Stomach smooth muscle (tissue), 2 donors: ENCODE measurements around the gene DTX3.
"Not testable (repeated sequence)": the region's sequence is repeated elsewhere in the genome, so short reads cannot be mapped to it uniquely, and the experiment has no call there.

ENCODE experiments used
- H3K27ac ChIP-seq: one replicate; pipeline ENCODE4 v1.7.0; 2013; ENCODE audit warnings: mild to moderate bottlenecking, low read length, inconsistent platforms
- H3K27me3 ChIP-seq, 2 donors: one replicate each; pipeline ENCODE4 v1.7.0; 2013; ENCODE audit warnings: low read length in 2 of 2; ENCODE audit not compliant: insufficient read depth in 2 of 2, control insufficient read depth in 1 of 2
- H3K36me3 ChIP-seq, 2 donors: one replicate each; pipeline ENCODE4 v1.7.0; 2013; ENCODE audit warnings: low read length in 2 of 2; ENCODE audit not compliant: control insufficient read depth in 2 of 2, insufficient read depth in 2 of 2
- H3K4me1 ChIP-seq: one replicate; pipeline ENCODE4 v1.7.0; 2013; ENCODE audit warnings: low read length; ENCODE audit not compliant: control insufficient read depth, insufficient read depth
- H3K4me3 ChIP-seq, 2 donors: one replicate each; pipeline ENCODE4 v1.7.0; 2013; ENCODE audit warnings: low read length in 2 of 2
- H3K9ac ChIP-seq, 2 donors: one replicate each; pipeline ENCODE4 v1.7.0; 2013; ENCODE audit warnings: low read length in 2 of 2, mild to moderate bottlenecking in 1 of 2
- H3K9me3 ChIP-seq, 2 donors: one replicate each; pipeline ENCODE4 v1.7.0; 2013; ENCODE audit warnings: low read length in 2 of 2; ENCODE audit not compliant: control insufficient read depth in 2 of 2
- donor health status: healthy.
- donor health status: Pancreatic carcinoma.

DTX3 gene

GRCh38 chr12:57627501-57628279, 23.1 kb downstream of the DTX3 start:
- Histone ChIP-seq H3K27me3 (peaks cover 35 to 42% of the 10 kb centered on the region in 2 donors), H3K9ac (no peak overlapping the region), H3K36me3 (peaks cover 6 to 8% of the 10 kb centered on the region in 2 donors), H3K27ac (no peak overlapping the region), H3K4me3 (no peak overlapping the region), H3K4me1 (peaks cover 16% of the 10 kb centered on the region), H3K9me3 (no peaks in the 10 kb centered on the region)

- peaks cover 24% of the 10 kb centered on the region for H3K4me1 ChIP-seq
- no peak overlapping the region for H3K9ac ChIP-seq
- no peak overlapping the region for H3K4me3 ChIP-seq
- H3K27me3 ChIP-seq, result peaks cover 35 to 46% of the 10 kb centered on the region in 2 donors
- no peaks in the 10 kb centered on the region for H3K9me3 ChIP-seq
- H3K36me3 ChIP-seq, result peaks cover 6 to 8% of the 10 kb centered on the region in 2 donors
- H3K27ac ChIP-seq, result no peak overlapping the region
Measured at GRCh38 chr12:57628280-57629191, 23.9 kb downstream of the DTX3 start.

- H3K9ac ChIP-seq, result no peak overlapping the region
- H3K36me3 ChIP-seq, result peaks cover 4 to 7% of the 10 kb centered on the region in 2 donors
- no peak overlapping the region for H3K4me3 ChIP-seq
- H3K9me3 ChIP-seq, result no peaks in the 10 kb centered on the region
- H3K27ac ChIP-seq, result no peak overlapping the region
- H3K4me1 ChIP-seq, result peaks cover 24% of the 10 kb centered on the region
- peaks cover 30 to 48% of the 10 kb centered on the region in 2 donors for H3K27me3 ChIP-seq
Measured at GRCh38 chr12:57629897-57630471, 25.4 kb downstream of the DTX3 start.

GRCh38 chr12:57630891-57631433, 26.3 kb downstream of the DTX3 start:
- Histone ChIP-seq H3K9ac (no peak overlapping the region), H3K4me3 (no peak overlapping the region), H3K36me3 (no peaks in the 10 kb centered on the region), H3K4me1 (peaks cover 24% of the 10 kb centered on the region), H3K9me3 (no peaks in the 10 kb centered on the region), H3K27me3 (peaks cover 30 to 46% of the 10 kb centered on the region in 2 donors), H3K27ac (no peak overlapping the region)

GRCh38 chr12:57631566-57632072, 27.0 kb downstream of the DTX3 start:
- no peaks in the 10 kb centered on the region for H3K9me3 ChIP-seq
- H3K27ac ChIP-seq, result no peak overlapping the region
- H3K36me3 ChIP-seq, result no peaks in the 10 kb centered on the region
- peak overlapping the region in 1 of 2 donors; percentile 29 for H3K9ac ChIP-seq
- H3K27me3 ChIP-seq, result peaks cover 26 to 43% of the 10 kb centered on the region in 2 donors
- peak overlapping the region in 1 of 2 donors; percentile 72 for H3K4me3 ChIP-seq
- peaks cover 24% of the 10 kb centered on the region for H3K4me1 ChIP-seq

- no peaks in the 10 kb centered on the region for H3K36me3 ChIP-seq
- H3K9me3 ChIP-seq, result no peaks in the 10 kb centered on the region
- peak overlapping the region in 1 of 2 donors; percentile 29 for H3K9ac ChIP-seq
- no peak overlapping the region for H3K27ac ChIP-seq
- H3K4me3 ChIP-seq, result peak overlapping the region; percentile 53 to 72
- peaks cover 24 to 43% of the 10 kb centered on the region in 2 donors for H3K27me3 ChIP-seq
- peaks cover 24% of the 10 kb centered on the region for H3K4me1 ChIP-seq
Measured at GRCh38 chr12:57632073-57632957, 27.7 kb downstream of the DTX3 start.

- peaks cover 18 to 38% of the 10 kb centered on the region in 2 donors for H3K27me3 ChIP-seq
- H3K9ac ChIP-seq, result peak within 1 kb of the TSS in 1 of 2 donors; percentile 29
- H3K4me3 ChIP-seq, result peak within 1 kb of the TSS; percentile 53 to 72
- no peaks in the 10 kb centered on the region for H3K36me3 ChIP-seq
- H3K9me3 ChIP-seq, result no peaks in the 10 kb centered on the region
- H3K27ac ChIP-seq, result no peak within 1 kb of the TSS
- peaks cover 19% of the 10 kb centered on the region for H3K4me1 ChIP-seq
Measured at GRCh38 chr12:57632958-57633840, 28.6 kb downstream of the DTX3 start, which contains the start of gene B4GALNT1. Gene B4GALNT1 (minus strand): TSS chr12:57633201. CDS start chr12:57632132, 1,069 bp downstream.

GRCh38 chr12:57636731-57637130, 32.1 kb downstream of the DTX3 start:
- H3K27ac ChIP-seq, result not testable (repeated sequence)
- peaks cover 11 to 22% of the 10 kb centered on the region in 2 donors for H3K27me3 ChIP-seq

GRCh38 chr12:57637364-57637763, 32.7 kb downstream of the DTX3 start:
- no peak overlapping the region for H3K27ac ChIP-seq
- H3K9ac ChIP-seq, result no peak overlapping the region
- peaks cover 10 to 15% of the 10 kb centered on the region in 2 donors for H3K27me3 ChIP-seq
- H3K4me1 ChIP-seq, result peaks cover 10% of the 10 kb centered on the region
- no peaks in the 10 kb centered on the region for H3K36me3 ChIP-seq
- no peak overlapping the region for H3K4me3 ChIP-seq
- H3K9me3 ChIP-seq, result no peaks in the 10 kb centered on the region

More at GRCh38 chr12:57636731-57637130, 32.1 kb downstream of the DTX3 start:
- H3K4me3 ChIP-seq, H3K36me3 ChIP-seq, H3K9ac ChIP-seq, H3K9me3 ChIP-seq: not testable (repeated sequence)
- peaks cover 16% of the 10 kb centered on the region for H3K4me1 ChIP-seq
